ENCODE results near the gene PLXNA1.

Gene PLXNA1

DNA sequence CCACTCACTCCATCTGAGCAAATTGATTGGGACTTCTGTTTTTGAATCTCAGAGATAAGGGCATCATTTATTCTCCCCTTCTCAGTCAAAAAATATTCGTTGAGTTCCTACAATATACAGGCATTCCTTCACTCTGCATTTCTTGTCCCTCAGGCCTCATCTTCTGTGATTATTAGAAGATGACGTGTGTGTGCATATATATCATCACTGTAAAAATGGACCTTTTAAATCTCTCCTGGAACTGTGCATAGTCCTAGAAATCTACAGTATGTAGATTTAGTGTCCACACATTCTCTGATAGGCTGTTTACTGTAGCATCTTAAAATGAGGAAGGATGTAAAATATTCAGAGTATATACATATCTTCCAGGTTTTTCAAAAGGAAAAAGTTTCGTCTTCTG is 43.2 kb upstream of the PLXNA1 start:
- no peaks in the 10 kb centered on the region for H3K27me3 ChIP-seq (ENCODE audit: insufficient read depth, low read length, poor library complexity)
- H3K27ac ChIP-seq (ENCODE audit: low read length), result no peak overlapping the region
- TF ChIP-seq, protein P1, sequence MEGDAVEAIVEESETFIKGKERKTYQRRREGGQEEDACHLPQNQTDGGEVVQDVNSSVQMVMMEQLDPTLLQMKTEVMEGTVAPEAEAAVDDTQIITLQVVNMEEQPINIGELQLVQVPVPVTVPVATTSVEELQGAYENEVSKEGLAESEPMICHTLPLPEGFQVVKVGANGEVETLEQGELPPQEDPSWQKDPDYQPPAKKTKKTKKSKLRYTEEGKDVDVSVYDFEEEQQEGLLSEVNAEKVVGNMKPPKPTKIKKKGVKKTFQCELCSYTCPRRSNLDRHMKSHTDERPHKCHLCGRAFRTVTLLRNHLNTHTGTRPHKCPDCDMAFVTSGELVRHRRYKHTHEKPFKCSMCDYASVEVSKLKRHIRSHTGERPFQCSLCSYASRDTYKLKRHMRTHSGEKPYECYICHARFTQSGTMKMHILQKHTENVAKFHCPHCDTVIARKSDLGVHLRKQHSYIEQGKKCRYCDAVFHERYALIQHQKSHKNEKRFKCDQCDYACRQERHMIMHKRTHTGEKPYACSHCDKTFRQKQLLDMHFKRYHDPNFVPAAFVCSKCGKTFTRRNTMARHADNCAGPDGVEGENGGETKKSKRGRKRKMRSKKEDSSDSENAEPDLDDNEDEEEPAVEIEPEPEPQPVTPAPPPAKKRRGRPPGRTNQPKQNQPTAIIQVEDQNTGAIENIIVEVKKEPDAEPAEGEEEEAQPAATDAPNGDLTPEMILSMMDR (IDR thresholded peaks at IDR 0.05; ENCODE audit: borderline replicate concordance, extremely low read depth, low read length, poor library complexity, severe bottlenecking), result no peak
- TF ChIP-seq EZH2 (IDR thresholded peaks at IDR 0.05; ENCODE audit: borderline replicate concordance, low read depth, low read length, severe bottlenecking), result no peak

DNA sequence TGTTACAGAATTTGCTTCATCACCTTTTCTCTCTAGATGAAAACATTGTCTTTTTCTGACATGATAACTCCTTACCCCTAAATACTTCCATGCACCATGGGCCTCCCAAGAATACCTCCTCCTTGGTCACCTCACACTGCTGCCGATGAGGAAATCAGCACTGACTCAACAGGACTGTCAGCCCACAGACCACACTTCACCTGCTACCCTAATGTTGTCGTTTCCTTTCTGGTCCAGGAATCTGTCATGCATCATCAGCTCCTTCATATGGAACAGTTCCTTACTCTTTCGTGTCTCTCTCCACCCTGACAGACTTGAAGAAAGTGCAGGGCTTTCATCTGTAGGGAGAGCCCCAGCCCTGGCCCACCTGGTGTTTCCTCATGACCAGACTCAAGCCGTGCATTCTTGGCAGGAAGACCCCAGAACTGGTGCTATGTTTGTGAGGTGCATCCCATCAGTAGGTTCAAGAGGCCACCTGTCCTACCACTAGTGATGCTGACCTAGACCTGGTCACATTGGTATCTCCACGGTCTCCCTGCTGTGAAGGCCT is 41.1 kb upstream of the PLXNA1 start:
- no peak overlapping the region for H3K27ac ChIP-seq (ENCODE audit: low read length)
- ATAC-seq (ENCODE audit: insufficient read depth, low read depth), result no peak
- H3K4me3 ChIP-seq (ENCODE audit: low read depth in 1 of 2, low read length in 2 of 2), result no peak overlapping the region
- no peak for TF ChIP-seq EZH2 (IDR thresholded peaks at IDR 0.05; ENCODE audit: borderline replicate concordance, low read depth, low read length, severe bottlenecking)
- TF ChIP-seq, protein P1 (IDR thresholded peaks at IDR 0.05; ENCODE audit: borderline replicate concordance, extremely low read depth, low read length, poor library complexity, severe bottlenecking), result no peak
- DNase-seq, result no peak
- no peaks in the 10 kb centered on the region for H3K79me2 ChIP-seq (ENCODE audit: insufficient read depth, low read length)
- no peaks in the 10 kb centered on the region for H3K27me3 ChIP-seq (ENCODE audit: insufficient read depth, low read length, poor library complexity)
- H4K20me1 ChIP-seq (ENCODE audit: insufficient read depth, low read length), result peaks cover 9% of the 10 kb centered on the region; the same call in 1 of the 2 replicates
- no peaks in the 10 kb centered on the region; the same call in 1 of the 2 replicates for H3K36me3 ChIP-seq (ENCODE audit: insufficient read depth, low read length)
- no peak overlapping the region for H3K4me2 ChIP-seq (ENCODE audit: insufficient read depth, low read length)
- no peak overlapping the region for H2AFZ ChIP-seq (ENCODE audit: low read depth, low read length)
- no peaks in the 10 kb centered on the region for H3K4me1 ChIP-seq (ENCODE audit: insufficient read depth, low read length)
- H3K9ac ChIP-seq (ENCODE audit: low read depth, low read length), result no peak overlapping the region
- H3K9me3 ChIP-seq (ENCODE audit: insufficient read depth, low read length, severe bottlenecking), result no peaks in the 10 kb centered on the region

More for the DNA sequence above, 43.2 kb upstream of the PLXNA1 start:
- no peaks in the 10 kb centered on the region for H3K4me1 ChIP-seq (ENCODE audit: insufficient read depth, low read length)
- no peak for DNase-seq
- no peaks in the 10 kb centered on the region for H3K79me2 ChIP-seq (ENCODE audit: insufficient read depth, low read length)
- no peak for ATAC-seq (ENCODE audit: insufficient read depth, low read depth)
- no peak overlapping the region for H3K9ac ChIP-seq (ENCODE audit: low read depth, low read length)
- peaks cover 3% of the 10 kb centered on the region; the same call in 1 of the 2 replicates for H3K36me3 ChIP-seq (ENCODE audit: insufficient read depth, low read length)
- H4K20me1 ChIP-seq (ENCODE audit: insufficient read depth, low read length), result peaks cover 9% of the 10 kb centered on the region; the same call in 1 of the 2 replicates
- no peaks in the 10 kb centered on the region for H3K9me3 ChIP-seq (ENCODE audit: insufficient read depth, low read length, severe bottlenecking)
- H3K4me2 ChIP-seq (ENCODE audit: insufficient read depth, low read length), result no peak overlapping the region
- H2AFZ ChIP-seq (ENCODE audit: low read depth, low read length), result no peak overlapping the region
- H3K4me3 ChIP-seq (ENCODE audit: low read depth in 1 of 2, low read length in 2 of 2), result no peak overlapping the region

DNA sequence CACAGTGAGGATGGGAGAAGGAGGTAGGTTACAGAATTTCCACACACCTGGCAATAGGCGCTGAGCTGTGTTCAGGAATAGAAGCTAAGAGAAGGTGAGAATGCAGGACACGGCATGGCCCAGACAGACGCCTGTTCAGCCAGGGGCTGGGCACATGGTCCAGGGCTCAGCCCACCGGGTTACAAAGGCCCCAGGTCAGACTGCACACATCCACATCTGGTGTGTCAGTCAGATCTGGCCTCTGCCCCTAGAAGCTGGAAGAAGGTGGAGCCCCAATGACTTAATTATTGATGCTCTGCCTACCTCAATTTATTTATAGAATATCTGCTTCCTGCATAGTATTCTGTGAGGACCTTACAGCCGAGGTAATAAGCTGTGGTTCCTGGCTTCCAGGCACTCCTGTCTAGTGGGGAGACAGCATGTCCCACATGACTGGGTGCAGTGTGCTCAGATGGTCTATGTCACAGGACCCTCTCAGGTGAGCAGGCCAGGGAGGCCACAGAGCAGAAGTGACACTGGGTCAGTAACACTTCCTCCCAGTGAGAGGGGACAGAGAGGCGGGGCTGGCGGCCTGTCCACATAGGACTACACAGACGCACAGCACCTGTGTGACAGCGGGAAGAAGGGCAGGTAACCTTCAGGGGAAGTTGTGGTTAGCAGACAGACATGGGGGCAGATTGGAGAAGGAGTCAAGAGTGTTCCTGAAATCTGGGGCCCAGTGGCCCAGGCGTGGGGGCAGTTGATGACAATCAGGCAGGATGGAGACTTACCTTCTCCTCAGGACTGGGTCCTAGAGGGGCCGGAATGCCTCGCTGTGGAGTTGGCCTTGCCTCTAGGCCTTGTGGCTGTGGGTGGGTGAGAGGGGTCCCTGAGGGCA is 38.6 kb upstream of the PLXNA1 start:
- no peaks in the 10 kb centered on the region for H3K27me3 ChIP-seq (ENCODE audit: insufficient read depth, low read length, poor library complexity)
- H3K4me1 ChIP-seq (ENCODE audit: insufficient read depth, low read length), result no peaks in the 10 kb centered on the region
- H3K9me3 ChIP-seq (ENCODE audit: insufficient read depth, low read length, severe bottlenecking), result no peaks in the 10 kb centered on the region
- ATAC-seq (ENCODE audit: insufficient read depth, low read depth), result no peak
- no peak overlapping the region for H3K9ac ChIP-seq (ENCODE audit: low read depth, low read length)
- no peaks in the 10 kb centered on the region for H3K79me2 ChIP-seq (ENCODE audit: insufficient read depth, low read length)
- TF ChIP-seq, protein P1 (IDR thresholded peaks at IDR 0.05; ENCODE audit: borderline replicate concordance, extremely low read depth, low read length, poor library complexity, severe bottlenecking), result no peak
- no peak for TF ChIP-seq EZH2 (IDR thresholded peaks at IDR 0.05; ENCODE audit: borderline replicate concordance, low read depth, low read length, severe bottlenecking)
- peaks cover 9% of the 10 kb centered on the region for H3K36me3 ChIP-seq (ENCODE audit: insufficient read depth, low read length)
- H3K4me2 ChIP-seq (ENCODE audit: insufficient read depth, low read length), result no peak overlapping the region
- no peak overlapping the region for H2AFZ ChIP-seq (ENCODE audit: low read depth, low read length)
- no peak for DNase-seq
- H4K20me1 ChIP-seq (ENCODE audit: insufficient read depth, low read length), result 0 out of 2 replicates have a peak, but pooled peaks cover 4% of the 10 kb centered on the region
- no peak overlapping the region for H3K27ac ChIP-seq (ENCODE audit: low read length)
- H3K4me3 ChIP-seq (ENCODE audit: low read depth in 1 of 2, low read length in 2 of 2), result no peak overlapping the region

Measured in DND-41 (cell line).